ENCODE results near the gene SCYGR8.
"Not testable (repeated sequence)": the region's sequence is repeated elsewhere in the genome, so short reads cannot be mapped to it uniquely, and the experiment has no call there.

The SCYGR8 gene, protein sequence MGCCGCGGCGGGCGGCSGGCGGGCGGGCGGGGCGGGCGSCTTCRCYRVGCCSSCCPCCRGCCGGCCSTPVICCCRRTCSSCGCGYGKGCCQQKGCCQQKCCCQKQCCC

DNA sequence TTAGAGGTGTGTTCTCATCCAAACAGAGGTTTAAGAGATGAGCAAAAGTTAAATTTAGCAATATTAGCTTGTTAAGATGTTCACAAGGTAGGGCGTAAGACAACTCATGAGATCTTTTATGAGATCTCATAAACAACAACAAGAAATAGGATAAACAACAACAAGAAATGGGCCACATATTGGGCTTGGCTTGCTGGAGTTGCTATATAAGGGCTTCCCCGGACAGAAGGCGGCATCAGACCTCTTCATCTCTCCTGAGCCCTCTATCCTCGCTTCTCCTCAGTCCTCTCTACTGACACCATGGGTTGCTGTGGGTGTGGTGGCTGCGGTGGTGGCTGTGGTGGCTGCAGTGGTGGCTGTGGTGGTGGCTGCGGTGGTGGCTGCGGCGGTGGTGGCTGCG is at the start of gene SCYGR8:
Gene SCYGR8 (plus strand): TSS at position 301 of the 400 bp plus-strand sequence. CDS start 0 bp downstream, at position 301.
- DNase-seq: no peak

DNA sequence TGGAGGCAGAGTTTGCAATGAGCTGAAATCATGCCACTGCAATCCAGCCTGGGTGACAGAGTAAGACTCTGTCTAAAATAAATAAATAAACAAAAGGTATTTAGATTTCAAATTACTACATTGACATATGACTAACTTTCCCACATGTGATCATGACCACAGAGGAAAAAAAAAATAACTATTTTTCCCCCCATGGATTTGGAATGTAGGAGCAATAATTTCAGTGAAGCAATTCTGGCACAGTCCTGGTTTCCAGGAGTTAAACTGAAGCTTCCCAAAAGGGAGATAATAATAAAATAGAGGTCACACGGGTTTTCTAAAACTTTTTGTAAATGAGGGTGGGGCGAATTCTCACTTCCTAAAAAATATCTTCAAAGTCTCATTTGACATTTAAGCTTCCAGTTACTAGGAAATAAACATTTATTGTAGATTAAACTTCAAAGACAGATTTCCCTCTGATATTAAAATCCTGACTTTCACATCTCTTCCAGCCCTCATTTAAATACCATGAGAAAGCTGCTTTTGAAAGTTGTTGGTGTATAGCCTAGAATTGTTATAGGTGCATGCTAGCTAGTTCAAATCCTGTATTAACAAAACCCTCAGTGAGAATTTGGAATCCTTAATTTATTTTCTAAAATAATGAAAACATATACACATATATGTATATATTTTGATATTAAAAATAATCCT is 48.6 kb upstream of the SCYGR8 start:
- no peak for DNase-seq

DNA sequence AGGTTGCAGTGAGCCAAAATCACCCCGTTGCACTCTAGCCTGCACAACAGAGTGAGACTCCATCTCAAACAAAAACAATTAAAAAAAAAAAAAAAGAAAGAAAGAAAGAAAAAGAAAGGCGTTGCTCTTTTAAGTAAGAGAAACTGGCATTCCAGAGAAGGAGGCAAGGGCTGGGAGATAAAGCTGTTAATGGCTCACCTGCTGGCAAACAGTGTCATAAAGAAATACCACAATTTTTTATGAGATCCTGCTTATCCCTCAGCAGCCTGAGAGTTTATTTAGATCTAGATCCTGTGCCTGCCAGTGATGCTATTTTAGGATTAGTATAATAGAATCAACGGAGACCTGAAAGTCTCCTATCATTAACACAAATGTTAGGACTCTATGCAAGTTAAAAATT is 44.1 kb upstream of the SCYGR8 start:
- DNase-seq: no peak

DNA sequence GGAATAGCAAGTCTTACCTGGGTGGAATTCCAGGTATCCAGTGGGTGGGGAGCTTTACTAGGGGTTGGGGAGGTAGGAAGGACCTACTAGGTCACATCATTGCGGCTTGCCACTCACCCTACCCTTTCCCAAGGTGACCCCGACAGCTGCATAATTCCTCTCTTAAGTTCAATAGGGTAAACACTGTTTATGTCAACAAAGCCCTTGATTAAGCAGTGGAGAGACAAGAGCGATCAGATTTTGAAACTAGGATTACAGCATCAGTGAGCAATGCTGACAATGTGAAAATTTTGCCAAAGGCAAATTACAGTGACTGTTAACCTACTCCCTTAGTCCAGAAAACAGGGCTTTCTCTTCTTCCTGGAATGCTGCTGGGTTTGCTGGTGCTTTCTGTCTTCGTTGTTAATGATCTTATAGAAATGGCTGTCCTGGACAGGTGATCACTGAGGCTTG is 42.4 kb upstream of the SCYGR8 start:
- DNase-seq: no peak

DNA sequence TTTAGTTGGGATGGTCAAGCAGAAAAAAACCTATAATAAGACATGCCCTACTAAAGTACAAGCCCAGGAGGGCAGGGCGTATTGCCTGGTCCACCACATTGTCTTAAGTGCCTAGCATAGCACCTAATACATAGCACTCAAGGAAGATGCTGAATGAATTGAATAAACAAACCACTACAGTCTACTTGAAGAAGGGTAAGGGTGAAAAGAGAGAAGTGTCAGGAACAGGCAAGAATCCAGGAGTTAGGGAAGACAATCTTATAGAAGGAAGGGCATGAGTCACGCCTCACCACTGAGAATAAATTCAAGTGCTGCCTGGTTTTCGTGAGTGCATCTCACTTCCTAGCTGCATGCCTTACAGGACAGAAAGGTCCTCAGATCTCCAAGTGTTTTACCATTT is 41.7 kb upstream of the SCYGR8 start:
- DNase-seq: no peak

DNA sequence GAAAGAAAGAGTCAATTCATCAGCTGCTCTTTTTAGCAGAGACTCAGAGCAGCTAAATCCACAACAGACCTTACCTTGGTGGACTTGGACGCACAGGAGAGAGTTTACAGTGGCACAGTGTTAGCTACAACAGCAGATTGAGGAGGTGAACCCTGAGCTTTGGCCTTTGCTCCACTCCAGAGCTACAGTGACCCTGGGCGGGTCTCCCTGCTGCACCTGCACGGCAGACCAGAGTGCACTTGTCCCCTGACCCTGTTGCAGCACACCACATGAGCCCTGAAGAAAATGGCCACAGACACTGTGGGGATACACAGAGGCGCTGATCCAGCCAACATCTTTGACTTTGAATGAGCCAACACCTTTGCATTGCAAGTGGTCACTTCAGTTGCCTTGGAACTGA is 38.8 kb upstream of the SCYGR8 start:
- no peak for DNase-seq

DNA sequence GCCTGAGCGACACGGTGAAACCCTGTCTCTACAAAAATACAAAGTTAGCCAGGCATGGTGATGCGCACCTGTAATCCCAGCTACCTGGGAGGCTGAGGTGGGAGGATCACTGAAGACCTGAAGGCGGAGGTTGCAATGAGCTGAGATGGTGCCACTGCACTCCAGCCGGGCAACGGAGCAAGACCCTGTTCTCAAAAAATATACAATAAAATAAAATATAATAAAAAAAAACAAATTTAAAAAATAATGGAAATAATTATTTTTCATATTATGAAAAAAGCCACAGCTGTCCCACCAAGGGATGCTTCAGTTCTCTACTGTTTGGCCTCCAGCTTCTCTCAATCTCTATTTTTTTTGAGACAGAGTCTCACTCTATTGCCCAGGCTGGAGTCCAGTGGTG is 38.3 kb upstream of the SCYGR8 start:
- DNase-seq: no peak

DNA sequence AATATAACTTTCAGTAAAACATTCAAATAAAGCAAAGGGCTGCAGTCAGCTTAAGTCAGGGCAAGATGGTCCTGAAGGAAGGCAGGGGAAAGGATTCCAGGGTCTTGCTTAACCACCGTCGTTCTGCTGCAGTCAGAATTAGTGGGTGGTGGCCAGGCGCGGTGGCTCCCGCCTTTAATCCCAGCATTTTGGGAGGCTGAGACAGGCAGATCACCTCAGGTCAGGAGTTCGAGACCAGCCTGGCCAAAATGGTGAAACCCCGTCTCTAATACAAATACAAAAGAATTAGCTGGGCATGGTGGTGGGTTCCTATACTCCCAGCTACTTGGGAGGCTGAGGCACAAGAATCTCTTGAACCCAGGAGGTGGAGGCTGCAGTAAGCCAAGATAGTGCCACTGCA is 34.7 kb upstream of the SCYGR8 start:
- no peak for DNase-seq

DNA sequence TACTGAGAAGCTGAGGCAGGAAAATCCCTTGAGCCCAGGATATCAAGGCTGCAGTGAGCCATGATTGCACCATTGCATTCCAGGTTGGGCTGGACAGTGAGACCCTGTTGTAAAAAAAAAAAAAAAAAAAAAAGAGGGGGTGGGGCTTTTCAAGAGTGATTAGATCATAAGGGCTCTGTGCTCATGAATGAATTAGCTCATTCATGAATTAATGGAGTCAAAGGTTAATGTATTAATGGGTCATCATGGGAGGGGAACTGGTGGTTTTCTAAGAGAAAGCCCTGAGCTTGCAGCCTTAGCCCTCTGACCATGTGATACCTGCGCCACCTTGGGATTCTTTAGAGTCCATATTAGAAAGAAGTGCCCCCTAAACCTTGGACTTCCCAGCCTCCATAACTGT is 32.4 kb upstream of the SCYGR8 start:
- DNase-seq: no peak

DNA sequence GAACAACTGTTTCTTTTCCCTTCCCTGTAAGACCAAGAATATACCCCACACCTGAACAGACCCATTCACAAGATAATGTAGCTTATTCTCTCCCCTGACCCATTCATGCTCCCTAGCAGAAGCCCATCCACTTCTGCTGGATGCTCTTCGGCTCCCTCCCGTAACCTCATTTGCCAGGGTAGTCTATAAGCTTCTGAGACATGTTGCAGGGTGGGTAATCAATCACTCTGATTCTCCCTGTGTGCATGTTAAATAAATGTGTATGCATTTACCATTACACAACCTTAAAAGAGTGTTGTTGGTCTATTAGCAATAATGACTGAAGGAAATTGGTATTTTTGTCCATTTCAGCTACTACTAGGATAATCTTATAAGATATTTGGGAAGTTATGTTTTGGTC is 29.2 kb upstream of the SCYGR8 start:
- DNase-seq: no peak

DNA sequence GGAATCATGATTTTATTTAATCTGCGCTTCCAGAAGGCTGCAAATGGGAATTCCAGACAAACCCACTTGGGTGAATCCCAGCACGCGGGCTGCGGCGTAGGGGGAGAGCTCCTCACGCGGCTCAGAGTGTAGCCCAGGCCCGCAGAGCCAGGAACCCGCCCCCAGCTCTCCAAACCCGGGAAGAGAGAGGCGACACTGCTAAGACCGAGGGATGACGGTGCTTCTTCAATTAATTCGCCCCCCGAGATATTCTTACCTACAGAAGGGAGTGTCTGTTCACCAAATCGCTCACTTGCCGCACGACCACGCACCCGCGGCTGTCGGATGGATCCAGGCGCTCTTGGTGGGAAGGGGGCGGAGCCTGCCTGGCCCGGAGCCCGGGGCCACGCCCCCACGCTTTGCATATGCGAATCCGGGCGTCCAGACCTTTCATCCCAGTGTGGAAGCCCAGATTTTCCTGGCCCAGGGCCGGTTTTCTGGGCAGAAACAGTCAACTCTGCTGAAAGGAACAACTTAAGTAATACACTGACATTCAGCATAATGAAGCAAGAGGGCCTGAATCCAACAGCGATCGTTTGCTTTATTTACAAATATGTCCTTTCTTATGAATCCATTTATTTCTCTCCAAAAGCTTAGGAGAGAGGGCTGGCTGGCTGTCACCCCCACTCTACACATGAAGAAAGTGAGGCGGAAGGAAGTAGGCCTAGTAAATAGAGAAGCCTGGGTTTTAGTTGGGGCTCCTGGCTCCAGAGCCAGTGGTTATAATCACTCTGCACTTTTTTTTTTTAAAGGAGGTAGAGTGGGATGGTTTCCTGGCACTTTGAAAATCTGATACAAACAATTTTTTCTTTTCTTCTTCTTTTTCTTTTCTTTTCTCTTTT is 27.8 kb upstream of the SCYGR8 start, which contains the start of gene SLC19A3:
Gene SLC19A3 (minus strand): TSS at position 342 of the 881 bp plus-strand sequence. CDS start 15,710 bp downstream, outside the sequence.
- DNase-seq: peak; percentile 12 to 14

DNA sequence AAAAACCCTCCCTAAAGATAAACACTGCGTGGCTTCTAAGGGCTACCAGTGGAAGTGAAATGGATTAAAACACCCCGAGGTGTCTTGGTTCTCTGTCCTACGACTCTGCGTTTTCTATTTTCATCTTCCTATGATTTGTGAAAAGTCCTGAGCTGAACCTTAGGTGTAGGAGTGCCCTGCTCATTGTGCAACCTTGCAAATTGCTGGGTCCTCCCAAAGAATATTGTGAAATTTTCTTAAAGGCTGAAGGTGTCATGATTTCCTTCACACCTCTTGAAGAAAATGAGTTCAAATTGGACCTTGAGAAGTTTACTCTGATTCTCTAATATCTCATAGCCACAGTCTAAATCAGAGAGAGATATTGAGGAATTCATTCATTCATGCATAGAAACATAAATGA is 26.1 kb upstream of the SCYGR8 start:
- DNase-seq: no peak

DNA sequence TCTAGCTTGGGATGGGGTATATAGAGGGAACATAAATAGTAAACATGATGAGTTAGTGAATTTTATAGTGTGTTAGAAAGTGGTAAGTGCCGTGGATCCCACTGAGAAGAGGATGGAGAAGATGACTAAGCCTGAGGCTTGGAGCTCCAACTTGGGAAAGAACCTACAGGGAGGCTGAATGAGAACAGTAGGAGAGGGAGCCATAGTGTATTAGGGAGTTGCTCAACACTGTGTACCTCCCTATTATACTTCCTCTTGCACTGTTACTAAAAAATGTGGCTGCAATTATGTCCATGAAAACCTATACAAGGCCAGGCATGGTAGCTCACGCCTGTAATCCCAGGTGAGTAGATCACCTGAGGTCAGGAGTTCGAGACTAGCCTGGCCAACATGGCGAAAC is 25.0 kb upstream of the SCYGR8 start:
- no peak for DNase-seq

DNA sequence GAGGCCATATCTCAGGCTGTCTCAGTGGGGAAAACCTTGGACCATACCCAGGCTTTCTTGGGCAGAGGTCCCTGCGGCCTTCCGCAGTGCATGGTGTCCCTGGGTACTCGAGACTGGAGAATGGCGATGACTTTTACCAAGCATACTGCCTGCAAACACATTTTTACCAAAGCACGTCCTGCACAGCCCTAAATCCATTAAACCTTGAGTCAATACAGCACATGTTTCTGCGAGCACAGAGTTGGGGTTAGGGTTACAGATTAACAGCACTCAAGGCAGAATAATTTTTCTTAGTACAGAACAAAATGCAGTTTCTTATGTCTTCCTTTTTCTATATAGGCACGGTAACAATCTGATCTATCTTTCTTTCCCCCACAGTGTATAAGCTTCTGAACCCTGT is 22.9 kb upstream of the SCYGR8 start:
- DNase-seq: not testable (repeated sequence)

DNA sequence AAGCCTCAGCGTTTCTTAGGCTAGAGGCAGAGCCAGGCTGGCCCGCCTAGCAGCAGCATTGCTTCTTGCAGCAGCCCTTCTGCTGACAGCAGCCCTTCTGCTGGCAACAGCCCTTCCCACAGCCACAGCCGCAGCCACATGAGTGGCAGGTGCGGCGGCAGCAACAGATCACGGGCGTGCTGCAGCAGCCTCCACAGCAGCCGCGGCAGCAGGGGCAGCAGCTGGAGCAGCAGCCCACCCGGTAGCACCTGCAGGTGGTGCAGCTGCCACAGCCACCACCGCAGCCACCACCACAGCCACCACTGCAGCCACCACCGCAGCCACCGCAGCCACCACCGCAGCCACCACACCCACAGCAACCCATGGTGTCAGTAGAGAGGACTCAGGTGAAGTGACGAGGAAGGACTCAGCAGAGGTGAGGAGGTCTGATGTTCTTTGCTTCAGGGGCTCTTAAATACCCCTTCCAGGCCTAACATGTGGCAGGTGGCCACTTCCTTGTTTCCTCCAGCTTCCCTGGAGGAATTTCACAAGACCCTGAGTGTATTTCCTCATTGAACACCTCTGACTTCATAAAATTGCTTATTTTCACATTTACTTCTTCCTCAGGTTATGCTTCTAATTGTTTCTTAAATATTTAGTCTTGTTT is 21.2 kb upstream of the SCYGR8 start, which contains the start of gene SCYGR6:
Gene SCYGR6 (minus strand): TSS at position 364 of the 646 bp plus-strand sequence. CDS start 0 bp downstream, at position 364.
- no peak for DNase-seq

DNA sequence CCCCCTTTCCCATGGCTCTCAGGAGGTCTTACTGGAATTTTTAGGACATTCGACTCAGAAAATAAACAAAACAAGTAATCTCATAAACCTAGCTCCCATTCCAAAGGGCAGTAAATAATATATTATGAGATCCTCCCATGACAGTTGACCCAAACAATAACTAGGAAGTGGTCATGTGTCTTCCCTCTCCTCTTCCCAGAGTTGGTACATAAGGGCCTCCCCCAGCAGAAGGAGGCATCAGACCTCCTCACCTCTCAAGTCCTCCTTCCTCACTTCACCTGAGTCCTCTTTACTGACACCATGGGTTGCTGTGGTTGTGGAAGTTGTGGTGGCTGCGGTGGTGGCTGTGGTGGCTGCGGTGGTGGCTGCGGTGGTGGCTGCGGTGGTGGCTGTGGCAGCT is 17.7 kb upstream of the SCYGR8 start, which contains the start of gene SCYGR7:
Gene SCYGR7 (plus strand): TSS at position 301 of the 400 bp plus-strand sequence. CDS start 0 bp downstream, at position 301.
- DNase-seq: no peak

DNA sequence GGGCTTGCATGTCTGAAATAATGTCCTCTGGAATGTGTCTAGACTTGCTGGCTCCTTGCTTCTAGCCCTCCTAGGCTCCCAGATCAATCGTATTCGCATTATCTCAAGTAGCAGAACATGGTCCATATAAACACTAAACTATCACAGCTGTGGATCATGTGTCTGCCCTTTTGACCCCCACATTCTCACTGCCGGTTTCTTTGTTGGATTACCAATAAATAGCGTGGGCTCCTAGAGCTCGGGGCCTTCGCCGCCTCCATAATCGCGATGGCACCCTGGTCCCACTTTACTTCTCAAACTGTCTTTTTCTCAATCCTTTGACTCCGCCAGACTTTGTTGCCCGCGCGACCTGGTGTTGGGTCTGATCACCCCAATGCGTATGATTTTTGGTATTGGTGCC is 6.3 kb upstream of the SCYGR8 start:
- DNase-seq: no peak

DNA sequence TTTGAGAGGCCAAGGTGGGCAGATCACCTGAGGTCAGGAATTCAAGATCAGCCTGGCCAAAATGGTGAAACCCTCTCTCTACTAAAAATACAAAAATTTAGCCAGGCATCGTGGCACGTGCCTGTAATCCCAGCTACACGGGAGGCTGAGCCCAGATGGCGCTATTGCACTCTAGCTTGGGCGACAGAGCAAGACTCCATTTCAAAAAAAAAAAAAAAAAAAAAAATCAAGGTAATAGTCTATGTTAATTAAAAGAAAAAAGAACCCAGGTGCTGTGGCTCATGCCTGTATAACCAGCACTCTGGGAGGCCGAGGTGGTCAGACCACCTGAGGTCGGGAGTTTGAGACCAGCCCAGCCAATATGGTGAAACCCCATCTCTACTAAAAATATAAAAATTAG is 5.0 kb upstream of the SCYGR8 start:
- DNase-seq: peak; percentile 5 to 11

DNA sequence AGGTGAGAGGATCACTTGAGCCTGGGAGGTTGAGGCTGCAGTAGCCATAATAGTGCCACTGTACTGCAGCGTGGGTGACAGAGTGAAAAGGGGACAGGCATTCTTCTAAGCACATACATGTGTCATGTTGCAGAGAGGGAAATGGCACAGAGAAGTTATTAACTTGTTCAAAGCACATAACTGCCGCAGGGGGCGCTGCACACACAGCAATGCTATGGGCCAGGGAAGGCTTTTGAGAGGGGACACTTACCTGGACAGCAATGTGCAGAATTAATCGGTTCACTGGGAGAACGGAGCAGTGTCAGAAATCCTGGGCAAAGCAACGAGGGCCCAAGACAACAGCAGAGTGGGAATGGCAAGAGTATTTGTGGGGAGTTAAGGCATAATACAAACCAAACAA is 2.4 kb downstream of the SCYGR8 start:
- peak in 1 of 2 experiments; percentile 6 for DNase-seq

DNA sequence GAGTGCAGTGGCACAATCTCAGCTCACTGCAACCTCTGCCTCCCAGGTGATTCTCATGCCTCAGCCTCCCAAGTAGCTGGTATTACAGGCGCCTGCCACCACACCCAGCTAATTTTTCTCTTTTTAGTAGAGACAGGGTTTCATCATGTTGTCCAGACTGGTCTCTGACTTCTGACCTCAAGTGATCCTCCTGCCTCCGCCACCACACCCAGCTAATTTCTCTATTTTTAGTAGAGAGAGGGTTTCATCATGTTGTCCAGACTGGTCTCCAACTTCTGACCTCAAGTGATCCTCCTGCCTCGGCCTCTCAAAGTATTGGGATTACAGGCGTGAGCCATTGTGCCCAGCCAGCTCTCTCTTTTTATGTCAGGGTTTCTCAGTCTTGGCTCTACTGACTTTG is 10.6 kb downstream of the SCYGR8 start:
- DNase-seq: not testable (repeated sequence)

DNA sequence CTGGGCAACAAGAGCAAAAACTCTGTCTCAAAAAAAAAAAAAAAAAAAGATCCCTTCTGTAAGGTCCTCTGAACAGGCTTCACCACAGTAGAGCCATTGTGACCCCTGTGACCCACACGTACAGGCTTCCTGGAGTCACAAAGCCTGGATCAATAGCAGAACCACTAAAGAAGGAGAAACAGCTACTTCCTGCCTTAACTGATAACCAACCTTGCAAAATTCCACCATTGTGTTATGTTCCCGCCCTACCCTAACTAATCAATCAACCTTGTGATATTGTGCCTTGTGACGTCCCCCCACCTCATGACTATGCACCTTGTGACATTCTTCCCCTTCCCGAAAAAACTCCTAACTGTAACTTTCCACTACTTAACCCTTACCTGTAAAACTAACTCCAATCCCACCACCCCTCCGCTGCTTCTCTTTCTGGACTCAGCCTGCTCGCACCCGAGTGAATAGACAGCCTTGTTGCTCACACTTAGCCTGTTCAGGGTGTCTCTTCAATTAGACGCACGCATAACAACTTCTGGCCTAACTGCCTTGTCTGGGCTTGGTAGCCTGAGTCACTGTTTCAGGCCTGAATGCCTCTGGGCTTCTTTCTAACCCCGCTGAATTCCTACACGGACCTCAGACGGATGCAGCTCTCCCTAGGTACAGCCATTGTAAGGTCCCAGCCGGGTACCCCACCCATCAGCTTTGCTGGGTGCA is 13.9 kb downstream of the SCYGR8 start:
- no peak for DNase-seq

DNA sequence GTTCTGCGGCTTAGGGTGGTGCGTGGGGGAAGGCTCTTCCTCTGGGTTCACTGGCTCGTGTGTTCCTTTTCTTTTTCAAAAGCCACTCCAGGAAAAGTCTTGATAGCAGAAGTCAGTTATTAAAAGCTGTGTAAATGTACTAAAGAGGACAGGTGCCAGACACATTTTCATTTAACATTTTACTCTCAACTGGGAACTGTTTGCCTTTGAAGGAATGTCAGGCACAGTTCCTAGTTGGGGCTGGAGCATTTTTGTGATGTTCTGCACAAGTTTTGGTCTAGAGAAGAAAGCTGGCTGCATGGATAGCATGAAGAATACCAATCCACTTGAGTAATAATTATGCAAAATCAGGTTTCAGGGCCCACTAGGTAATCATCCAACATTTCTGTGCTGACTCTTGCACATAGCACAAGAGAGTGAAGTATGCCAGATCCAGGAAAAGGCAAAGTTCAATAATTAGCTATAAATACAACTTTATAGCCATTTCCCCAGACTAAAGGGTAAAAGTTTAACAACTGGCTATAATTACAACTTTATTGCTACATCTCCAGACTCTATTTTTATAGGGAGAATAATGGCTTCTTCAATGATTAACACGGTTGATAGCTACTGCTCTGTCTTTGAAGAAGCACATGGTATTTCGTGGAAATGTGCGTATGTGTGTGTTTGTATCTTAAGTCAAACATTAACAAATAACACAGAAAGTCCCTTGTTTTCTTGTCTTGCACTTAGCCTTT is 16.2 kb downstream of the SCYGR8 start:
- no peak for DNase-seq

Data from activated CD4-positive, alpha-beta T cell treated with anti-CD3 and anti-CD28 coated beads, Interleukin-2, amount 50 U/mL, for 48 hours (primary cell).